Thyroid gland (tissue), 4 donors: ENCODE data around the gene LAD1.

ENCODE experiments used
- CTCF ChIP-seq, 6 experiments: fragments of 200-600 bp in 3 of 6; fragments of 450-650 bp in 3 of 6; sonication (generic) in 3 of 6; IDR thresholded peaks; one replicate each; pipeline ENCODE4 v1.5.1; 2016 to 2019; ENCODE audit warnings: antibody characterized with exemption in 6 of 6, mild to moderate bottlenecking in 2 of 6, inconsistent platforms in 1 of 6, moderate library complexity in 1 of 6
- POLR2A ChIP-seq, 2 donors: fragments of 450-650 bp; IDR thresholded peaks; one replicate each; pipeline ENCODE4 v1.6.1; 2017; ENCODE audit warnings: antibody characterized with exemption in 2 of 2, mild to moderate bottlenecking in 2 of 2, moderate library complexity in 1 of 2

- TF ChIP-seq CTCF (IDR thresholded peaks at IDR 0.05) = no peak
- no peak for TF ChIP-seq POLR2A (IDR thresholded peaks at IDR 0.05)
Observed at GRCh38 chr1:201356701-201357100, 42.4 kb downstream of the LAD1 start.
